ENCODE measurements around the gene PTPRD.

DNA sequence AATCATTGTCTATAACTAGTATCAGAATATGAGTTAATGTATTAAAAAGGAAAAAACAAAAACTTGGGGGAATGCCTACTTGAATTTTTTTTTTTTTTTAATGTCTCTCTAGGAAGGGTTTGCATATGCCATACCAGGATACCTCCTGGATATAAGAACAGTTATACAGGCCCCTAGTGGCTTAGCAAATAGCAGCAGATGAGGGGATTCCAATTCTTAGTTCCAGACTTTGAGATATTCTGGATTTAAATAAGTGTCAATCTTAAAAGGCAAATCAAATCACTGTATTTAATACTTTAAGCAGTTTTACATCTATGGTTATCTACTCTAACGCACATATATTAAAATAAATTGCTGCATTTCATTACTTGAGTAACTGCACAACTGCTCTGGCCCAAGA is 1757.8 kb downstream of the PTPRD start:
- TF ChIP-seq POLR2AphosphoS5 (IDR thresholded peaks at IDR 0.05; ENCODE audit: borderline replicate concordance, low read depth, low read length), result no peak
- TF ChIP-seq EZH2 (IDR thresholded peaks at IDR 0.05), result no peak
